Stomach (tissue), 9 donors: ENCODE results near the gene ARL6IP5. TPM values are rescaled to one million over a fixed set of nuclear protein-coding genes. Genes with fewer than 3 reads are reported as not detected.

Source experiments
- DNase-seq, 2 donors: peaks; one replicate each; pipeline versions ENCODE4 v3.0.0 to v3.0.0-alpha.2; 2013 to 2019
- H3K27ac ChIP-seq, 5 donors: fragments of 200-600 bp in 4 of 5; sonication (generic) in 4 of 5; one replicate each; pipeline ENCODE4 v1.5.1; 2013 to 2019; ENCODE audit warnings: mild to moderate bottlenecking in 1 of 5, moderate library complexity in 1 of 5
- H3K27me3 ChIP-seq, 3 donors: fragments of 200-600 bp; sonication (generic); one replicate each; pipeline ENCODE4 v1.5.1; 2017 to 2019; ENCODE audit warnings: mixed run types in 1 of 3
- H3K36me3 ChIP-seq, 4 donors: fragments of 200-600 bp; sonication (generic); 1 replicate in 3 of 4; 2 replicates in 1 of 4; pipeline ENCODE4 v1.5.1; 2016 to 2019
- H3K4me1 ChIP-seq, 4 donors: fragments of 200-600 bp; sonication (generic); one replicate each; pipeline ENCODE4 v1.5.1; 2016 to 2019
- H3K4me3 ChIP-seq, 4 donors: fragments of 200-600 bp; sonication (generic) in 3 of 4; one replicate each; pipeline ENCODE4 v1.5.1; 2016 to 2019; ENCODE audit warnings: mild to moderate bottlenecking in 1 of 4
- H3K9me3 ChIP-seq, 4 donors: fragments of 200-600 bp; sonication (generic); one replicate each; pipeline ENCODE4 v1.5.1; 2016 to 2019
- EP300 ChIP-seq: sonication (generic); formaldehyde crosslinking; IDR thresholded peaks from one replicate; pipeline ENCODE4 v1.6.1; 2017; ENCODE audit warnings: antibody characterized with exemption
- POLR2A ChIP-seq, 4 donors: fragments of 450-650 bp; IDR thresholded peaks; one replicate each; pipeline ENCODE4 v1.6.1; 2016; ENCODE audit warnings: antibody characterized with exemption in 4 of 4, control low read depth in 2 of 4, mild to moderate bottlenecking in 1 of 4, moderate library complexity in 1 of 4
- POLR2AphosphoS5 ChIP-seq, 3 donors: sonication (generic); formaldehyde crosslinking; IDR thresholded peaks; one replicate each; pipeline ENCODE4 v1.6.1; 2016; ENCODE audit warnings: antibody characterized with exemption in 3 of 3
- WGBS, 5 donors: extraction: QIAGEN DNeasy Blood & Tissue Kit in 3 of 5; methylation state at CpG; one replicate each; pipeline versions ENCODE4 v1.1.5 to v1.1.7; 2013 to 2018; 5-methylcytosine and 5-hydroxymethylcytosine counted together
- intact Hi-C: fragments of 100-400 bp; cut with DNase I; formaldehyde crosslinking; loops from one replicate; pipeline ENCODE4 v1.15.1; 2023; ENCODE audit warnings: low total_unique reads
- polyA plus RNA-seq, 3 donors: library from polyadenylated mRNA; stranded (reverse); fragments of 200-250 nt; gene quantifications; one replicate each; pipeline ENCODE4 v1.2.3, GENCODE V29; 2013
- total RNA-seq, 5 donors: library from RNA; depleted of rRNA; stranded (reverse); fragments of >200 nt; gene quantifications; one replicate each; pipeline versions ENCODE4 v1.1.0 to v1.2.3, GENCODE V29; 2014 to 2016
- TF ChIP-seq, protein P1 (sequence below), 7 experiments: fragments of 450-650 bp in 4 of 7; fragments of 200-600 bp in 3 of 7; sonication (generic) in 3 of 7; IDR thresholded peaks; one replicate each; pipeline ENCODE4 v1.5.1; 2016 to 2019; ENCODE audit warnings: antibody characterized with exemption in 7 of 7, control low read depth in 2 of 7, mild to moderate bottlenecking in 1 of 7
- donor health status: healthy with polysubstance abuse.
- donor health status: Bipolar disorder and iron deficiency.
- donor health status: healthy.

ARL6IP5 gene
- total and polyA plus RNA-seq, 8 donors, result 13.4 to 74.2 (median 49.1) TPM

DNA sequence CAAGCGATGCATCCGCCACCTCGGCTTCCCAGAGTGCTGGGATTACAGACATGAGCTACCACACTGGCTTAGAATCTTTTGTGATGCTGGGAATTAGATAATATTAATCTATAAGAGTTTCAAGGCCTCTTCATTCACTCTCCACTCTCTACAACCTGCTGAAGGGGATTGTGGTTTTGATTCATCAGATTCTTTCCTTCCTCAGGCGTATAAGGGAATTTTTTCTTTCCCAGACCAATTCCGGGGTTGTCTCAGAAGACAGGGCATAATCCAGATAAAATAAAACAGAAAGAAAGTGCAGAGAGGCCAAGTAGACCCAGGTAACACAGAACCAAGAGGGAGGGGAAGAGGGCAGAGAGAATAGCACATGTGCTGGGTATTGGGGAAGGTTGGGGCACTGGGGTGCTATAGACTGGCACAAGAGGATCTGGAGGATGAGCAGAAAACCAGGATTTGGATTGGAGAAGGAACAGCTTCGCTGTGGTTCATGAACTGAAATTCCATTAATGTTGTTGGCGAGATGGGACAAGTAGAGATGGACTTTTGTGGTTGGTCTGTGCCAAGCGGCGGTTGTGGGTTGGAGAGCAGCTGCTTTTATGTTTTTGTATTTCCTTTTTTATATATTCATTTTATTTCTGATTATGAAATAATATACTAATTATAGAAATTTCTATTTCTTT lies 12.8 kb downstream of the ARL6IP5 start:
- H3K36me3 ChIP-seq, result peaks cover 3 to 26% (median 19%) of the 10 kb centered on the region in 4 donors
- no peaks in the 10 kb centered on the region for H3K27me3 ChIP-seq
- DNase-seq, result no peak
- H3K27ac ChIP-seq, result peak overlapping the region in 2 of 5 donors; percentile 4 to 75
- peaks cover 33 to 85% (median 50%) of the 10 kb centered on the region in 4 donors for H3K4me1 ChIP-seq
- TF ChIP-seq, protein P1, sequence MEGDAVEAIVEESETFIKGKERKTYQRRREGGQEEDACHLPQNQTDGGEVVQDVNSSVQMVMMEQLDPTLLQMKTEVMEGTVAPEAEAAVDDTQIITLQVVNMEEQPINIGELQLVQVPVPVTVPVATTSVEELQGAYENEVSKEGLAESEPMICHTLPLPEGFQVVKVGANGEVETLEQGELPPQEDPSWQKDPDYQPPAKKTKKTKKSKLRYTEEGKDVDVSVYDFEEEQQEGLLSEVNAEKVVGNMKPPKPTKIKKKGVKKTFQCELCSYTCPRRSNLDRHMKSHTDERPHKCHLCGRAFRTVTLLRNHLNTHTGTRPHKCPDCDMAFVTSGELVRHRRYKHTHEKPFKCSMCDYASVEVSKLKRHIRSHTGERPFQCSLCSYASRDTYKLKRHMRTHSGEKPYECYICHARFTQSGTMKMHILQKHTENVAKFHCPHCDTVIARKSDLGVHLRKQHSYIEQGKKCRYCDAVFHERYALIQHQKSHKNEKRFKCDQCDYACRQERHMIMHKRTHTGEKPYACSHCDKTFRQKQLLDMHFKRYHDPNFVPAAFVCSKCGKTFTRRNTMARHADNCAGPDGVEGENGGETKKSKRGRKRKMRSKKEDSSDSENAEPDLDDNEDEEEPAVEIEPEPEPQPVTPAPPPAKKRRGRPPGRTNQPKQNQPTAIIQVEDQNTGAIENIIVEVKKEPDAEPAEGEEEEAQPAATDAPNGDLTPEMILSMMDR (IDR thresholded peaks at IDR 0.05), result no peak
- TF ChIP-seq POLR2A (IDR thresholded peaks at IDR 0.05) (no peak), POLR2AphosphoS5 (IDR thresholded peaks at IDR 0.05) (no peak), EP300 (no peak)
- no peaks in the 10 kb centered on the region for H3K9me3 ChIP-seq
- no peak overlapping the region for H3K4me3 ChIP-seq
- 90 to 95% (median 93%) methylated on average over 9 of the region's 9 CpGs for whole genome bisulfite sequencing, 5 donors
- intact Hi-C loops, result no loop called here

DNA sequence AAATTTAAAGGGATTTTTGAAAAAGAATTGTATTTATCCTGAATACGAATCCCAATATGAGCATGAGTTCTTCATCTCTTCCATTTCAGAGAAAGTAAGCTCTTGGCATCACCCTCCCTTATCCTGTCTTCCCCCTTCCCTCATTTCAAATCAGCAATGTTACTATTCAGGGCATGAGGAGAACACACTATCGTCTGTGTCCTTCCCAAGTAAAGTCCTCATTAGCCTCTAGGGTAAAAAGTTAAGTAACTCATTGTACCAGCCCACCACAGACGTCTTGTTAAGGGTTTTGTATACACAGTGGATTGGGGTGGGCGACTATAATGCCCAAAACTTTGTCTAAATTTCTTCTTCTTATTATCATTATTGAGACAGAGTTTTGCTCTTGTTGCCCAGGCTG lies 14.8 kb downstream of the ARL6IP5 start:
- H3K4me3 ChIP-seq, result no peak overlapping the region
- intact Hi-C loops, result no loop called here
- peaks cover 12 to 46% (median 39%) of the 10 kb centered on the region in 4 donors for H3K36me3 ChIP-seq
- TF ChIP-seq POLR2A (IDR thresholded peaks at IDR 0.05), result no peak
- H3K4me1 ChIP-seq, result peaks cover 16 to 65% (median 34%) of the 10 kb centered on the region in 4 donors
- H3K27me3 ChIP-seq, result no peaks in the 10 kb centered on the region
- no peak for DNase-seq
- WGBS, 5 donors, result 90 to 92% (median 90%) methylated on average over 4 of the region's 4 CpGs
- no peaks in the 10 kb centered on the region for H3K9me3 ChIP-seq
- no peak overlapping the region for H3K27ac ChIP-seq

DNA sequence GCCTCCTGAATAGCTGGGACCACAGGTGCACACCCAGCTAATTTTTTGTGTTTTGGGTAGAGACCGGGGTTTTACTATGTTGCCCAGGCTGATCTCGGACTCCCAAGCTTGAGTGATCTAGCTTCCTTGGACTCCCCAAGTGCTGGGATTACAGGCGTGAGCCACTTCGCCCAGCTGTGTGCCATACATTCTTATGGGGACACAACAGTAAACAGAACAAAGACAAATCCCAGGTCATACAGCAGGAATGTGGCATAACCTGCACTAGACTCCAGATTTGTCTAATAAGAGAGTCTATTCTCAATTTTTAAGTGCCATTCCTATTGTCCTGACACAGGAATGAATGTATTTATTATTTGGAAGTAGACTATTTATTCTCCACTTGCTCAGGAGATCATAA lies 17.6 kb downstream of the ARL6IP5 start:
- intact Hi-C loops, result no loop called here
- 90 to 97% (median 95%) methylated on average over 4 of the region's 4 CpGs for WGBS, 5 donors

DNA sequence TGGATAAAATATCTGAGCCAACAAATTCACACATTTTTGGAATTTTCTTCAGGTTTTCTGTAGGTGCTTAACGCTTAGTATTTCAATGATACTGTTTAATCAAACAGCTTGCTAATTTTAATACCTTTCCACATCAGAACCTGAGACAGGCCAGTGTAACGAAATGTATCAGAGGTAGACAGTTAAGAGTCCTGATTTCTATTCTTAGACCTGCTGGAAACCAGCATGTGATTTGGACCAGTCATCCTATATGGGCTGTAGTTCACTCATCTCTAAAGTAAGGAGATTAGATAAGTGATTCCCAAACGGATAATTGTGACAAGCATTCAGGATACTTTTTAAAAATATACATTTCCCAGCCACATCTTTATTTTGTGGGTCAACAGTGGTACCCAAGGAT lies 18.4 kb downstream of the ARL6IP5 start:
- Histone ChIP-seq H3K9me3 (no peaks in the 10 kb centered on the region), H3K4me3 (no peak overlapping the region), H3K4me1 (peaks cover 0 to 41% (median 25%) of the 10 kb centered on the region in 4 donors), H3K36me3 (peaks cover 15 to 65% (median 51%) of the 10 kb centered on the region in 4 donors), H3K27ac (no peak overlapping the region), H3K27me3 (no peaks in the 10 kb centered on the region)
- 78 to 85% (median 82%) methylated on average over 3 of the region's 3 CpGs for whole genome bisulfite sequencing, 5 donors
- intact Hi-C loops, result no loop called here
- TF ChIP-seq POLR2A (IDR thresholded peaks at IDR 0.05) (no peak), POLR2AphosphoS5 (IDR thresholded peaks at IDR 0.05) (no peak)
- DNase-seq, result no peak

More for the DNA sequence above, 17.6 kb downstream of the ARL6IP5 start:
- Histone ChIP-seq H3K36me3 (peaks cover 15 to 65% (median 51%) of the 10 kb centered on the region in 4 donors), H3K27me3 (no peaks in the 10 kb centered on the region), H3K4me1 (peaks cover 0 to 48% (median 25%) of the 10 kb centered on the region in 4 donors), H3K9me3 (no peaks in the 10 kb centered on the region), H3K4me3 (no peak overlapping the region), H3K27ac (no peak overlapping the region)
- no peak for DNase-seq
- TF ChIP-seq POLR2AphosphoS5 (IDR thresholded peaks at IDR 0.05) (no peak), EP300 (no peak), POLR2A (IDR thresholded peaks at IDR 0.05) (no peak)
- TF ChIP-seq, protein P1 (IDR thresholded peaks at IDR 0.05), result no peak

DNA sequence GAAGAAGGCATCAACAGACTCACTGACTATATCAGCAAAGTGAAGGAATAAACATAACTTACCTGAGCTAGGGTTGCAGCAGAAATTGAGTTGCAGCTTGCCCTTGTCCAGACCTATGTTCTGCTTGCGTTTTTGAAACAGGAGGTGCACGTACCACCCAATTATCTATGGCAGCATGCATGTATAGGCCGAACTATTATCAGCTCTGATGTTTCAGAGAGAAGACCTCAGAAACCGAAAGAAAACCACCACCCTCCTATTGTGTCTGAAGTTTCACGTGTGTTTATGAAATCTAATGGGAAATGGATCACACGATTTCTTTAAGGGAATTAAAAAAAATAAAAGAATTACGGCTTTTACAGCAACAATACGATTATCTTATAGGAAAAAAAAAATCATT lies 19.8 kb downstream of the ARL6IP5 start:
- H3K4me1 ChIP-seq, result peaks cover 0 to 36% (median 20%) of the 10 kb centered on the region in 4 donors
- H3K27ac ChIP-seq, result no peak overlapping the region
- WGBS, 5 donors, result 81 to 88% (median 83%) methylated on average over 8 of the region's 8 CpGs
- H3K9me3 ChIP-seq, result no peaks in the 10 kb centered on the region
- DNase-seq, result no peak
- TF ChIP-seq POLR2A (IDR thresholded peaks at IDR 0.05) (no peak), EP300 (no peak), POLR2AphosphoS5 (IDR thresholded peaks at IDR 0.05) (no peak)
- TF ChIP-seq, protein P1 (IDR thresholded peaks at IDR 0.05), result no peak
- H3K4me3 ChIP-seq, result no peak overlapping the region
- intact Hi-C loops, result no loop called here
- H3K27me3 ChIP-seq, result no peaks in the 10 kb centered on the region
- H3K36me3 ChIP-seq, result peaks cover 15 to 65% (median 51%) of the 10 kb centered on the region in 4 donors
